ENCODE results near the gene PXYLP1.

PXYLP1 gene

GRCh38 chr3:141338881-141339280 is 107.3 kb downstream of the PXYLP1 start:
- TF ChIP-seq CTCF (IDR thresholded peaks at IDR 0.05; ENCODE audit: low read depth, low read length): no peak
- no peak overlapping the region for H3K4me3 ChIP-seq (ENCODE audit: low read depth, low read length)

GRCh38 chr3:141341536-141341935 is 109.9 kb downstream of the PXYLP1 start:
- no peak for TF ChIP-seq CTCF (IDR thresholded peaks at IDR 0.05; ENCODE audit: low read depth, low read length)
- no peak overlapping the region for H3K4me3 ChIP-seq (ENCODE audit: low read depth, low read length)

- no peak overlapping the region for H3K4me3 ChIP-seq (ENCODE audit: low read depth, low read length)
- no peak for TF ChIP-seq CTCF (IDR thresholded peaks at IDR 0.05; ENCODE audit: low read depth, low read length)
Observed at GRCh38 chr3:141342386-141342785, 110.8 kb downstream of the PXYLP1 start.

- TF ChIP-seq CTCF (IDR thresholded peaks at IDR 0.05; ENCODE audit: low read depth, low read length): no peak
- no peak overlapping the region for H3K4me3 ChIP-seq (ENCODE audit: low read depth, low read length)
Observed at GRCh38 chr3:141343077-141343476, 111.5 kb downstream of the PXYLP1 start.

GRCh38 chr3:141343865-141344271 is 112.2 kb downstream of the PXYLP1 start:
- no peak for TF ChIP-seq CTCF (IDR thresholded peaks at IDR 0.05; ENCODE audit: low read depth, low read length)
- no peak overlapping the region for H3K4me3 ChIP-seq (ENCODE audit: low read depth, low read length)

Data from WI38 (cell line).